CD14-positive monocyte (primary cell): ENCODE measurements around the gene CTBS. TPM values are rescaled to one million over a fixed set of nuclear protein-coding genes. Genes with fewer than 3 reads are reported as not detected.

Experiments used
- DNase-seq, 3 donors: peaks; one replicate each; pipeline ENCODE4 v3.0.0-alpha.2; 2011 to 2022
- H2AFZ ChIP-seq: 2 replicates; pipeline ENCODE4 v1.6.0; 2012; ENCODE audit warnings: mild to moderate bottlenecking, low read depth, low read length, inconsistent platforms; ENCODE audit not compliant: insufficient read depth, poor library complexity, severe bottlenecking
- H3K27ac ChIP-seq, 2 donors: 1 replicate in 1 of 2; 2 replicates in 1 of 2; pipeline ENCODE4 v1.5.1; 2012 to 2013; ENCODE audit warnings: low read length in 2 of 2, control low read depth in 1 of 2, inconsistent platforms in 1 of 2, low read depth in 1 of 2, mild to moderate bottlenecking in 1 of 2
- H3K27me3 ChIP-seq, 2 donors: one replicate each; pipeline versions ENCODE4 v1.6.0 to v1.6.1; 2011 to 2013; ENCODE audit warnings: low read length in 2 of 2; ENCODE audit not compliant: control insufficient read depth in 2 of 2, insufficient read depth in 2 of 2
- H3K36me3 ChIP-seq, 2 donors: replicated peaks in 1 of 2; 1 replicate in 1 of 2; 2 replicates in 1 of 2; pipeline versions ENCODE4 v1.5.1 to v1.6.1; 2012 to 2013; ENCODE audit warnings: low read length in 2 of 2, control low read depth in 1 of 2, inconsistent platforms in 1 of 2, mild to moderate bottlenecking in 1 of 2; ENCODE audit not compliant: insufficient read depth in 2 of 2, control insufficient read depth in 1 of 2
- H3K4me1 ChIP-seq, 2 donors: 1 replicate in 1 of 2; 2 replicates in 1 of 2; pipeline versions ENCODE4 v1.5.1 to v1.6.1; 2012 to 2013; ENCODE audit warnings: low read length in 2 of 2, control low read depth in 1 of 2, inconsistent platforms in 1 of 2, mild to moderate bottlenecking in 1 of 2, moderate library complexity in 1 of 2; ENCODE audit not compliant: insufficient read depth in 2 of 2, control insufficient read depth in 1 of 2
- H3K4me2 ChIP-seq: replicated peaks from 2 replicates; pipeline ENCODE3; 2012; ENCODE audit warnings: low read length, moderate library complexity, mild to moderate bottlenecking; ENCODE audit not compliant: poor library complexity, severe bottlenecking; ENCODE audit errors: extremely low read depth
- H3K4me3 ChIP-seq, 3 experiments: fragments of 200-600 bp in 1 of 3; sonication (generic) in 1 of 3; replicated peaks in 1 of 3; 1 replicate in 2 of 3; 2 replicates in 1 of 3; pipeline ENCODE4 v1.5.1; 2011 to 2013; ENCODE audit warnings: low read length in 3 of 3, mild to moderate bottlenecking in 3 of 3, control low read depth in 2 of 3, low read depth in 2 of 3, inconsistent platforms in 1 of 3, moderate library complexity in 1 of 3
- H3K79me2 ChIP-seq: 2 replicates; pipeline ENCODE4 v1.6.0; 2012; ENCODE audit warnings: mild to moderate bottlenecking, control low read depth, inconsistent platforms, low read length, moderate library complexity; ENCODE audit not compliant: insufficient read depth
- H3K9ac ChIP-seq: 2 replicates; pipeline ENCODE4 v1.6.0; 2017; ENCODE audit warnings: low read length, mild to moderate bottlenecking; ENCODE audit not compliant: insufficient read depth, poor library complexity, severe bottlenecking
- H3K9me3 ChIP-seq, 2 donors: replicated peaks in 1 of 2; 1 replicate in 1 of 2; 2 replicates in 1 of 2; pipeline versions ENCODE4 v1.5.1 to v1.6.1; 2012 to 2013; ENCODE audit warnings: low read length in 2 of 2, control low read depth in 1 of 2; ENCODE audit not compliant: control insufficient read depth in 1 of 2, insufficient read depth in 1 of 2
- H4K20me1 ChIP-seq: 2 replicates; pipeline ENCODE4 v1.6.0; 2012; ENCODE audit warnings: mild to moderate bottlenecking, low read length, control low read depth, moderate library complexity; ENCODE audit not compliant: insufficient read depth
- H3K27ac Mint-ChIP-seq, 7 donors: one replicate each; pipeline ENCODE4 v1.8.0; 2020; ENCODE audit warnings: mild to moderate bottlenecking in 7 of 7, mixed read lengths in 7 of 7, moderate library complexity in 6 of 7, inconsistent platforms in 2 of 7
- H3K27me3 Mint-ChIP-seq, 3 donors: one replicate each; pipeline ENCODE4 v1.8.0; 2021 to 2022; ENCODE audit warnings: low read depth in 3 of 3, mild to moderate bottlenecking in 3 of 3, mixed read lengths in 3 of 3, moderate library complexity in 3 of 3, inconsistent platforms in 1 of 3
- H3K36me3 Mint-ChIP-seq, 2 donors: one replicate each; pipeline ENCODE4 v1.8.0; 2020; ENCODE audit warnings: mixed read lengths in 2 of 2, inconsistent platforms in 1 of 2, mild to moderate bottlenecking in 1 of 2
- H3K4me1 Mint-ChIP-seq: one replicate; pipeline ENCODE4 v1.8.0; 2020; ENCODE audit warnings: mild to moderate bottlenecking, mixed read lengths
- H3K4me3 Mint-ChIP-seq, 2 donors: one replicate each; pipeline ENCODE4 v1.8.0; 2020; ENCODE audit warnings: mild to moderate bottlenecking in 2 of 2, mixed read lengths in 2 of 2, moderate library complexity in 1 of 2
- H3K9me3 Mint-ChIP-seq, 7 donors: one replicate each; pipeline ENCODE4 v1.8.0; 2020 to 2022; ENCODE audit warnings: mixed read lengths in 7 of 7, mild to moderate bottlenecking in 6 of 7, moderate library complexity in 6 of 7, inconsistent platforms in 2 of 7
- WGBS: methylation state at CpG from one replicate; pipeline ENCODE4 v1.1.5; 2013; ENCODE audit warnings: missing lambda C conversion rate; ENCODE audit not compliant: insufficient coverage; 5-methylcytosine and 5-hydroxymethylcytosine counted together
- intact Hi-C, 2 donors: fragments of 100-400 bp; cut with micrococcal nuclease; formaldehyde crosslinking; loops; one replicate each; pipeline versions ENCODE4 v1.15.0 to v1.15.1; 2023
- polyA plus RNA-seq, 3 donors: library from polyadenylated mRNA; depleted of rRNA in 1 of 3; unstranded in 2 of 3; stranded (reverse) in 1 of 3; fragments of 300-500 nt in 2 of 3; fragments of >200 nt in 1 of 3; fragmentation: Illumina TruSeq in 2 of 3; gene quantifications; 1 replicate in 2 of 3; 2 replicates in 1 of 3; pipeline ENCODE4 v1.2.3, GENCODE V29; 2012 to 2021
- TF ChIP-seq, protein P1 (sequence below): fragments of 200-600 bp; IDR thresholded peaks from one replicate; pipeline ENCODE4 v1.8.0; 2022; ENCODE audit warnings: antibody characterized with exemption, mild to moderate bottlenecking

CTBS gene
- polyA plus RNA-seq, 3 donors: 29.2 to 62.2 (median 44.8) TPM

- no peak overlapping the region for H3K9ac ChIP-seq
- peaks cover 0 to 5% of the 10 kb centered on the region in 2 donors for H3K36me3 ChIP-seq
- H3K4me2 ChIP-seq: no peak overlapping the region
- H3K4me1 Mint-ChIP-seq: no peaks in the 10 kb centered on the region
- no peak overlapping the region for H3K27ac ChIP-seq
- H3K27me3 Mint-ChIP-seq: no peaks in the 10 kb centered on the region
- no peak for DNase-seq
- intact Hi-C loops: no loop called here
- H3K4me3 Mint-ChIP-seq: no peak overlapping the region
- no peaks in the 10 kb centered on the region for H3K27me3 ChIP-seq
- H4K20me1 ChIP-seq: no peaks in the 10 kb centered on the region
- WGBS: 96% methylated on average over 3 of the region's 7 CpGs
- TF ChIP-seq, protein P1, sequence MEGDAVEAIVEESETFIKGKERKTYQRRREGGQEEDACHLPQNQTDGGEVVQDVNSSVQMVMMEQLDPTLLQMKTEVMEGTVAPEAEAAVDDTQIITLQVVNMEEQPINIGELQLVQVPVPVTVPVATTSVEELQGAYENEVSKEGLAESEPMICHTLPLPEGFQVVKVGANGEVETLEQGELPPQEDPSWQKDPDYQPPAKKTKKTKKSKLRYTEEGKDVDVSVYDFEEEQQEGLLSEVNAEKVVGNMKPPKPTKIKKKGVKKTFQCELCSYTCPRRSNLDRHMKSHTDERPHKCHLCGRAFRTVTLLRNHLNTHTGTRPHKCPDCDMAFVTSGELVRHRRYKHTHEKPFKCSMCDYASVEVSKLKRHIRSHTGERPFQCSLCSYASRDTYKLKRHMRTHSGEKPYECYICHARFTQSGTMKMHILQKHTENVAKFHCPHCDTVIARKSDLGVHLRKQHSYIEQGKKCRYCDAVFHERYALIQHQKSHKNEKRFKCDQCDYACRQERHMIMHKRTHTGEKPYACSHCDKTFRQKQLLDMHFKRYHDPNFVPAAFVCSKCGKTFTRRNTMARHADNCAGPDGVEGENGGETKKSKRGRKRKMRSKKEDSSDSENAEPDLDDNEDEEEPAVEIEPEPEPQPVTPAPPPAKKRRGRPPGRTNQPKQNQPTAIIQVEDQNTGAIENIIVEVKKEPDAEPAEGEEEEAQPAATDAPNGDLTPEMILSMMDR: no peak
- H2AFZ ChIP-seq: no peak overlapping the region
- H3K79me2 ChIP-seq: no peaks in the 10 kb centered on the region
- peaks cover 23 to 24% of the 10 kb centered on the region in 2 donors for H3K36me3 Mint-ChIP-seq
- no peak overlapping the region for H3K27ac Mint-ChIP-seq
- peaks cover 0 to 8% of the 10 kb centered on the region in 2 donors for H3K9me3 ChIP-seq
- H3K9me3 Mint-ChIP-seq: peaks cover 0 to 18% (median 5%) of the 10 kb centered on the region in 7 donors
- no peaks in the 10 kb centered on the region for H3K4me1 ChIP-seq
- no peak overlapping the region for H3K4me3 ChIP-seq
These were observed 8.8 kb upstream of the CTBS start for GRCh38 chr1:84582802-84583587.

DNA sequence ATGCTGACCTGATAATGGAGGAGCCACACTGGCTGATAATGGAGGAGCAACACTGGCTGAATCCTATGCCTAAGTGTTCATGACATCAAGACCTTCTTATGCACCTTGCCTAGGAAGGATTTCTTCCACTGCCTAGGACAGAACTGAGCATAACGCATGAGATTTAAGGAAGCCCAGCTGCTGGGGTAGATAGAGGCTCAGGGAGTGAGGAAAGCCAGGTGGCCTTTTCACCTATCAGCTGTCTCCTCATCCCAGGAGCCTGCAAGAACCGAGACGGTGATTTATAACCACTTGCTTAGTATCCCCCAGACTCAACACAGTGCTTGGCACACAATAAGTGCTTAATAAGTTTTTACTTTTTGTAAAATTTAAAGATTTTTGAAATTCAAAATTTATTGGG, 7.4 kb upstream of the CTBS start:
- Histone ChIP-seq H3K4me1 (no peaks in the 10 kb centered on the region), H3K4me3 (no peak overlapping the region), H3K9me3 (peaks cover 0 to 8% of the 10 kb centered on the region in 2 donors), H2AFZ (no peak overlapping the region), H3K27me3 (no peaks in the 10 kb centered on the region), H4K20me1 (no peaks in the 10 kb centered on the region), H3K4me2 (no peak overlapping the region), H3K27ac (no peak overlapping the region), H3K9ac (no peak overlapping the region), H3K79me2 (peaks cover 3% of the 10 kb centered on the region), H3K36me3 (peaks cover 0 to 19% of the 10 kb centered on the region in 2 donors)
- Mint-ChIP-seq H3K4me1 (no peaks in the 10 kb centered on the region), H3K27ac (no peak overlapping the region), H3K9me3 (peaks cover 0 to 13% (median 5%) of the 10 kb centered on the region in 7 donors), H3K36me3 (peaks cover 27 to 31% of the 10 kb centered on the region in 2 donors), H3K27me3 (no peaks in the 10 kb centered on the region), H3K4me3 (no peak overlapping the region)
- TF ChIP-seq, protein P1: no peak
- WGBS: 100% methylated on average over 1 of the region's 3 CpGs
- intact Hi-C loops: no loop called here
- DNase-seq: no peak
